Panc1 (cell line): ENCODE data around the gene FCHSD1.

Source experiments
- CTCF ChIP-seq: fragments of 450-650 bp; IDR thresholded peaks from 2 replicates; pipeline ENCODE4 v1.5.1; 2017; ENCODE audit warnings: mild to moderate bottlenecking
- POLR2AphosphoS5 ChIP-seq: IDR thresholded peaks from 2 replicates; pipeline ENCODE4 v1.6.1; 2012; ENCODE audit warnings: mild to moderate bottlenecking, low read depth, low read length, moderate library complexity
- REST ChIP-seq, 2 experiments: IDR thresholded peaks; 2 replicates each; pipeline ENCODE4 v1.6.1; 2011 to 2012; ENCODE audit warnings: low read depth in 2 of 2, control low read depth in 1 of 2, low read length in 1 of 2, mild to moderate bottlenecking in 1 of 2, moderate library complexity in 1 of 2; ENCODE audit not compliant: insufficient read depth in 1 of 2

- TF ChIP-seq CTCF: no peak
- no peak for TF ChIP-seq REST (IDR thresholded peaks at IDR 0.05; ENCODE audit: insufficient read depth in 1 of 2, low read depth in 2 of 2, low read length in 1 of 2)
- no peak for TF ChIP-seq POLR2AphosphoS5
Observed at GRCh38 chr5:141696431-141696830, 45.2 kb upstream of the FCHSD1 start.
